K562 (cell line): ENCODE measurements around the gene MRPL2. TPM values are rescaled to one million over a fixed set of nuclear protein-coding genes. Genes with fewer than 3 reads are reported as not detected.

ENCODE experiments used
- CREB3L1 ChIP-seq: fragments of 450-650 bp; IDR thresholded peaks from 2 replicates; pipeline ENCODE4 v1.6.1; 2014; ENCODE audit warnings: low read depth, mild to moderate bottlenecking, moderate library complexity, borderline replicate concordance
- DNMT1 ChIP-seq: fragments of 450-650 bp; IDR thresholded peaks from 2 replicates; pipeline ENCODE4 v1.6.1; 2016; ENCODE audit warnings: antibody characterized with exemption, mild to moderate bottlenecking
- FOXP4 ChIP-seq: sonication (generic); formaldehyde crosslinking; IDR thresholded peaks from 2 replicates; pipeline ENCODE4 v1.8.0; 2022; ENCODE audit warnings: mild to moderate bottlenecking, missing genetic modification reagents, borderline replicate concordance
- GTF3C2 ChIP-seq: IDR thresholded peaks from 3 replicates; pipeline ENCODE4 v1.6.1; 2011; ENCODE audit warnings: borderline replicate concordance, mild to moderate bottlenecking, moderate library complexity; ENCODE audit not compliant: insufficient read length; ENCODE audit errors: extremely low read depth
- L3MBTL2 ChIP-seq: fragments of 450-650 bp; IDR thresholded peaks from 2 replicates; pipeline ENCODE4 v1.6.1; 2016; ENCODE audit warnings: mild to moderate bottlenecking, moderate library complexity
- MXD1 ChIP-seq: fragments of 250-450 bp; sonication (Bioruptor Pico); IDR thresholded peaks from 2 replicates; pipeline ENCODE4 v1.8.0; 2021; ENCODE audit warnings: borderline replicate concordance, mild to moderate bottlenecking, moderate library complexity; ENCODE audit not compliant: poor library complexity, severe bottlenecking
- NR1H2 ChIP-seq: sonication (generic); formaldehyde crosslinking; IDR thresholded peaks from 2 replicates; pipeline ENCODE4 v1.4.0; 2020; ENCODE audit warnings: mild to moderate bottlenecking, missing genetic modification reagents
- POLR3G ChIP-seq: IDR thresholded peaks from 2 replicates; pipeline ENCODE4 v1.6.1; 2011; ENCODE audit not compliant: insufficient read length, insufficient replicate concordance; ENCODE audit errors: extremely low read depth
- RCOR1 ChIP-seq, 2 experiments: IDR thresholded peaks; 2 replicates each; pipeline ENCODE4 v1.6.1; 2012; ENCODE audit warnings: low read depth in 2 of 2, low read length in 2 of 2, borderline replicate concordance in 1 of 2, improper control_type of control experiment in 1 of 2
- SIN3A ChIP-seq, 2 experiments: fragments of 150-350 bp in 1 of 2; IDR thresholded peaks; 2 replicates each; pipeline ENCODE4 v1.6.1; 2011 to 2016; ENCODE audit warnings: borderline replicate concordance in 2 of 2, low read depth in 2 of 2, low read length in 2 of 2, mild to moderate bottlenecking in 2 of 2, moderate library complexity in 2 of 2; ENCODE audit not compliant: control insufficient read depth in 1 of 2
- TAF1 ChIP-seq: IDR thresholded peaks from 2 replicates; pipeline ENCODE4 v1.6.1; 2011; ENCODE audit warnings: mild to moderate bottlenecking, low read length, moderate library complexity; ENCODE audit not compliant: insufficient read depth, control insufficient read depth, severe bottlenecking; ENCODE audit errors: extremely low read depth
- U2AF1 ChIP-seq: fragments of 200-400 bp; formaldehyde crosslinking; optimal IDR thresholded peaks from 2 replicates; pipeline ENCODE3; 2017; ENCODE audit warnings: mild to moderate bottlenecking, low read depth, low read length, moderate library complexity
- XRCC3 ChIP-seq: fragments of 450-650 bp; IDR thresholded peaks from 2 replicates; pipeline ENCODE4 v1.6.1; 2017; ENCODE audit warnings: mild to moderate bottlenecking, moderate library complexity
- ZBTB49 ChIP-seq: sonication (generic); formaldehyde crosslinking; IDR thresholded peaks from 2 replicates; pipeline ENCODE4 v1.8.0; 2022; ENCODE audit warnings: missing genetic modification reagents, mild to moderate bottlenecking, borderline replicate concordance
- ZC3H11A ChIP-seq: IDR thresholded peaks from 2 replicates; pipeline ENCODE4 v1.6.1; 2012; ENCODE audit warnings: low read depth, low read length, improper control_type of control experiment
- ZNF146 ChIP-seq: IDR thresholded peaks from one replicate; pipeline ENCODE4 v1.6.1; 2018; ENCODE audit warnings: missing compliant biosample characterization; ENCODE audit not compliant: unreplicated experiment
- ZSCAN29 ChIP-seq: fragments of 450-650 bp; IDR thresholded peaks from 2 replicates; pipeline ENCODE4 v1.6.1; 2017
- polyA plus RNA-seq, 8 experiments: library from polyadenylated mRNA; depleted of rRNA in 4 of 8; stranded (reverse) in 5 of 8; unstranded in 3 of 8; fragments of >200 nt; fragmentation: Nextera tagmentation in 2 of 8; fragmentation: Illumina TruSeq in 1 of 8; extraction: Ambion mirVana in 2 of 8; extraction: Trizol in 1 of 8; gene quantifications; 2 replicates each; pipeline versions ENCODE4 v1.2.1 to v1.2.3, GENCODE V29; 2011 to 2014; ENCODE audit warnings: inconsistent platforms in 1 of 8, missing spikeins in 1 of 8
- total RNA-seq, 7 experiments: library from RNA; depleted of rRNA in 6 of 7; stranded (reverse); fragments of >200 nt in 6 of 7; fragmentation: Illumina TruSeq in 2 of 7; extraction: Trizol in 2 of 7; gene quantifications; 2 replicates each; pipeline versions ENCODE4 v1.2.1 to v1.2.3, GENCODE V29; 2011 to 2021; ENCODE audit warnings: low replicate concordance in 1 of 7

Gene MRPL2
- total and polyA plus RNA-seq, 9 of the 15 experiments (the other 6 are each of a cell fraction or from before 2014, with no cell fraction given), result 63.1 to 262 (median 121) TPM

- no peak for TF ChIP-seq POLR3G
- TF ChIP-seq L3MBTL2, result peak; percentile 74
- TF ChIP-seq GTF3C2, result no peak
- no peak for TF ChIP-seq ZC3H11A
- TF ChIP-seq RCOR1 (IDR thresholded peaks at IDR 0.05; ENCODE audit: borderline replicate concordance in 1 of 2, low read depth in 2 of 2, low read length in 2 of 2), result 0 out of 4 replicates have a peak, but pooled peaks of 1 of the 2 experiments have one; percentile 19
- TF ChIP-seq ZNF146 (CRISPR knock-in tag), result no peak
- TF ChIP-seq TAF1, result peak; percentile 66
- TF ChIP-seq NR1H2 (CRISPR knock-in tag), result no peak
- TF ChIP-seq DNMT1, result no peak
- peak; percentile 92 to 96 for TF ChIP-seq SIN3A (IDR thresholded peaks at IDR 0.05; ENCODE audit: borderline replicate concordance in 2 of 2, control insufficient read depth in 1 of 2, low read depth in 2 of 2, low read length in 2 of 2)
- TF ChIP-seq U2AF1, result no peak
- TF ChIP-seq XRCC3, result no peak
- TF ChIP-seq ZSCAN29, result no peak
- peak; percentile 99 for TF ChIP-seq CREB3L1
- TF ChIP-seq ZBTB49 (CRISPR knock-in tag), result no peak
- TF ChIP-seq FOXP4 (CRISPR knock-in tag), result no peak
- TF ChIP-seq MXD1 (CRISPR knock-in tag), result peak; percentile 75
Measured at GRCh38 chr6:43013843-43014433, 45.3 kb downstream of the MRPL2 start, which contains the start of the genes KLHDC3 and MEA1 (continued).
